Bronchial epithelial cell (primary cell): Measurements from ENCODE around the gene CPZ. TPM values are rescaled to one million over a fixed set of nuclear protein-coding genes. Genes with fewer than 3 reads are reported as not detected.

Experiments
- DNase-seq: peaks from one replicate; pipeline ENCODE4 v3.0.0-alpha.2; 2010; ENCODE audit warnings: low read depth
- FAIRE-seq: peaks from 2 replicates; lab custom pipeline; 2011; peaks lifted over from hg19 to GRCh38; lab: Jason Lieb, UNC
- H3K27me3 ChIP-seq: 2 replicates; pipeline ENCODE4 v1.5.1; 2011; ENCODE audit warnings: low read length; ENCODE audit not compliant: control insufficient read depth, insufficient read depth
- H3K36me3 ChIP-seq: 2 replicates; pipeline ENCODE4 v1.5.1; 2011; ENCODE audit warnings: low read length; ENCODE audit not compliant: control insufficient read depth, insufficient read depth
- H3K4me3 ChIP-seq: 2 replicates; pipeline ENCODE4 v1.5.1; 2011; ENCODE audit warnings: mild to moderate bottlenecking, low read depth, low read length, control low read depth
- CTCF ChIP-seq: IDR thresholded peaks from 2 replicates; pipeline ENCODE4 v1.5.1; 2011; ENCODE audit warnings: mild to moderate bottlenecking, moderate library complexity, low read length, control low read depth, inconsistent platforms; ENCODE audit not compliant: insufficient read depth, severe bottlenecking
- total RNA-seq: library from RNA; depleted of rRNA; stranded (reverse); fragments of >200 nt; gene quantifications from 2 replicates; pipeline ENCODE4 v1.2.1, GENCODE V29; 2014

The CPZ gene
- total RNA-seq, 1 donor from 2014 or later: 0.26 TPM

- no peak for TF ChIP-seq CTCF
- Histone ChIP-seq H3K27me3 (peaks cover 23% of the 10 kb centered on the region), H3K36me3 (no peaks in the 10 kb centered on the region), H3K4me3 (no peak overlapping the region)
- DNase-seq (no peak), FAIRE-seq (no peak)
Measured at GRCh38 chr4:8591626-8592365, 769 bp upstream of the CPZ start.

GRCh38 chr4:8593264-8594096 is 915 bp downstream of the CPZ start:
- no peak for DNase-seq
- no peak for TF ChIP-seq CTCF
- H3K27me3 ChIP-seq: peaks cover 23% of the 10 kb centered on the region
- no peak overlapping the region for H3K4me3 ChIP-seq
- no peaks in the 10 kb centered on the region for H3K36me3 ChIP-seq
- no peak for FAIRE-seq

GRCh38 chr4:8594097-8595038 is 1.8 kb downstream of the CPZ start:
- no peak overlapping the region for H3K4me3 ChIP-seq
- FAIRE-seq (peak; percentile 62), DNase-seq (peak; percentile 62)
- peak; percentile 67 for TF ChIP-seq CTCF
- no peaks in the 10 kb centered on the region for H3K36me3 ChIP-seq
- peaks cover 23% of the 10 kb centered on the region for H3K27me3 ChIP-seq

GRCh38 chr4:8595237-8596087 is 2.9 kb downstream of the CPZ start:
- Histone ChIP-seq H3K4me3 (no peak overlapping the region), H3K27me3 (peaks cover 23% of the 10 kb centered on the region), H3K36me3 (no peaks in the 10 kb centered on the region)
- DNase-seq (no peak), FAIRE-seq (no peak)
- no peak for TF ChIP-seq CTCF

GRCh38 chr4:8596891-8597290 is 4.3 kb downstream of the CPZ start:
- no peak for FAIRE-seq
- H3K4me3 ChIP-seq: no peak overlapping the region
- TF ChIP-seq CTCF: no peak
- peaks cover 19% of the 10 kb centered on the region for H3K27me3 ChIP-seq
- no peak for DNase-seq
- H3K36me3 ChIP-seq: no peaks in the 10 kb centered on the region
